ENCODE results near the gene SGK1. TPM values are rescaled to one million over a fixed set of nuclear protein-coding genes. Genes with fewer than 3 reads are reported as not detected.

SGK1 gene
- total RNA-seq, 2 experiments from 2014 or later = 117 to 120 TPM

- Mint-ChIP-seq H3K4me3 (no peak overlapping the region), H3K27me3 (no peaks in the 10 kb centered on the region), H3K4me1 (ENCODE audit: low read depth) (no peaks in the 10 kb centered on the region), H3K36me3 (ENCODE audit: low read depth) (no peaks in the 10 kb centered on the region), H3K9me3 (no peaks in the 10 kb centered on the region), H3K27ac (no peak overlapping the region)
- Histone ChIP-seq H3K9me3 (ENCODE audit: control insufficient read depth in 1 of 2, insufficient read depth in 1 of 2, low read length in 2 of 2) (no peaks in the 10 kb centered on the region), H3K36me3 (ENCODE audit: insufficient read depth, low read length) (no peaks in the 10 kb centered on the region), H3K27me3 (ENCODE audit: control insufficient read depth in 1 of 2, insufficient read depth in 2 of 2, low read length in 2 of 2) (no peaks in the 10 kb centered on the region), H3K4me1 (ENCODE audit: insufficient read depth, low read length) (no peaks in the 10 kb centered on the region), H3K27ac (ENCODE audit: low read depth in 1 of 2, low read length in 2 of 2) (no peak overlapping the region), H3K4me3 (ENCODE audit: low read length) (no peak overlapping the region)
- ChIA-PET POLR2A (interaction anchor here (1.1 kb wide), 1 partner anchor 17 kb away, joined by 4 read pairs; no protein-coding TSS in a partner anchor), CTCF (no interaction called here)
- intact Hi-C loops (cut with DNase I, micrococcal nuclease) = no loop called here
- ATAC-seq (ENCODE audit: poor library complexity) (no peak), DNase-seq (peak in 3 of 14 experiments; percentile 21 to 70 (median 56))
- TF ChIP-seq, protein P1, sequence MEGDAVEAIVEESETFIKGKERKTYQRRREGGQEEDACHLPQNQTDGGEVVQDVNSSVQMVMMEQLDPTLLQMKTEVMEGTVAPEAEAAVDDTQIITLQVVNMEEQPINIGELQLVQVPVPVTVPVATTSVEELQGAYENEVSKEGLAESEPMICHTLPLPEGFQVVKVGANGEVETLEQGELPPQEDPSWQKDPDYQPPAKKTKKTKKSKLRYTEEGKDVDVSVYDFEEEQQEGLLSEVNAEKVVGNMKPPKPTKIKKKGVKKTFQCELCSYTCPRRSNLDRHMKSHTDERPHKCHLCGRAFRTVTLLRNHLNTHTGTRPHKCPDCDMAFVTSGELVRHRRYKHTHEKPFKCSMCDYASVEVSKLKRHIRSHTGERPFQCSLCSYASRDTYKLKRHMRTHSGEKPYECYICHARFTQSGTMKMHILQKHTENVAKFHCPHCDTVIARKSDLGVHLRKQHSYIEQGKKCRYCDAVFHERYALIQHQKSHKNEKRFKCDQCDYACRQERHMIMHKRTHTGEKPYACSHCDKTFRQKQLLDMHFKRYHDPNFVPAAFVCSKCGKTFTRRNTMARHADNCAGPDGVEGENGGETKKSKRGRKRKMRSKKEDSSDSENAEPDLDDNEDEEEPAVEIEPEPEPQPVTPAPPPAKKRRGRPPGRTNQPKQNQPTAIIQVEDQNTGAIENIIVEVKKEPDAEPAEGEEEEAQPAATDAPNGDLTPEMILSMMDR (IDR thresholded peaks at IDR 0.05) = no peak
These were observed 21.9 kb downstream of the SGK1 start for GRCh38 chr6:134295953-134296553.

DNA sequence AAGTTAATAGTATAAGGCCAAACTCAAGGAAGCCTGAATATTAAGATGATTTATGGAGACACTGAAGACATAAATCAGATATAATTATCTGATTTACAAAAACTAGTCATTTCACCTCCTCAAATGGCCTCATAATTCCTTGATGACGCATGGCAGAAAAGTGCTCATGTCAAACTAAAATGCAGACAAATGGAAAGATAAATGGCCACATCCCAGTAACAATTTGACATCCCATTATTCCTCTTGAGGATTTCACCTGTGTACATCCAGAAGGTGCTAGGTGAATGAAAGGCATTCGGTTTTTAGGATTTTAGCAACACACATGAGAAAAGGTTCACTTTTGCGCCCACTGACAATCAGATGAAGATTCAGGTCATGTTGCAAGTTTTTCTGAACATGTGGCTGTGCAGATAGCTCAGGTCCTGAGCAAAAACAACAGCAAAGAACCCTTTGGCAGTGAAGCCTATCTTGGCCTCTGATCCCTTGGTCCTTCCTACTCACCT is 24.2 kb downstream of the SGK1 start:
- no peaks in the 10 kb centered on the region for H3K9me3 Mint-ChIP-seq
- intact Hi-C loops (cut with DNase I, micrococcal nuclease) = no loop called here
- POLR2A ChIA-PET = interaction anchor here (0.6 kb wide), 1 partner anchor 294 kb away, joined by 4 read pairs; no protein-coding TSS in a partner anchor
- no peak overlapping the region for H3K27ac ChIP-seq (ENCODE audit: low read depth in 1 of 2, low read length in 2 of 2)
- CTCF ChIA-PET = no interaction called here
- no peak overlapping the region for H3K4me3 Mint-ChIP-seq
- no peaks in the 10 kb centered on the region for H3K36me3 ChIP-seq (ENCODE audit: insufficient read depth, low read length)
- H3K27me3 ChIP-seq (ENCODE audit: control insufficient read depth in 1 of 2, insufficient read depth in 2 of 2, low read length in 2 of 2) = no peaks in the 10 kb centered on the region
- TF ChIP-seq, protein P1 (IDR thresholded peaks at IDR 0.05) = no peak
- DNase-seq (no peak), ATAC-seq (ENCODE audit: poor library complexity) (no peak)
- peaks cover 3% of the 10 kb centered on the region for H3K4me1 ChIP-seq (ENCODE audit: insufficient read depth, low read length)
- no peaks in the 10 kb centered on the region for H3K9me3 ChIP-seq (ENCODE audit: control insufficient read depth in 1 of 2, insufficient read depth in 1 of 2, low read length in 2 of 2)
- peaks cover 6% of the 10 kb centered on the region for H3K4me1 Mint-ChIP-seq (ENCODE audit: low read depth)
- H3K36me3 Mint-ChIP-seq (ENCODE audit: low read depth) = no peaks in the 10 kb centered on the region
- H3K4me3 ChIP-seq (ENCODE audit: low read length) = no peak overlapping the region
- H3K27me3 Mint-ChIP-seq = no peaks in the 10 kb centered on the region
- H3K27ac Mint-ChIP-seq = no peak overlapping the region

GRCh38 chr6:134291156-134291555 is 26.8 kb downstream of the SGK1 start:
- Histone ChIP-seq H3K27ac (ENCODE audit: low read depth in 1 of 2, low read length in 2 of 2) (no peak overlapping the region), H3K9me3 (ENCODE audit: control insufficient read depth in 1 of 2, insufficient read depth in 1 of 2, low read length in 2 of 2) (peaks cover 0 to 3% of the 10 kb centered on the region in 2 experiments), H3K27me3 (ENCODE audit: control insufficient read depth in 1 of 2, insufficient read depth in 2 of 2, low read length in 2 of 2) (no peaks in the 10 kb centered on the region), H3K4me1 (ENCODE audit: insufficient read depth, low read length) (peaks cover 3% of the 10 kb centered on the region), H3K4me3 (ENCODE audit: low read length) (no peak overlapping the region), H3K36me3 (ENCODE audit: insufficient read depth, low read length) (no peaks in the 10 kb centered on the region)
- intact Hi-C loops (cut with DNase I, micrococcal nuclease) = no loop called here
- H3K4me1 Mint-ChIP-seq (ENCODE audit: low read depth) = peaks cover 17% of the 10 kb centered on the region
- ChIA-PET POLR2A (no interaction called here), CTCF (interaction anchor here (1.6 kb wide), 1 partner anchor 350 kb away, joined by 3 read pairs; no protein-coding TSS in a partner anchor)
- TF ChIP-seq, protein P1 (IDR thresholded peaks at IDR 0.05) = no peak
- H3K4me3 Mint-ChIP-seq = no peak overlapping the region
- no peaks in the 10 kb centered on the region for H3K27me3 Mint-ChIP-seq
- H3K27ac Mint-ChIP-seq = no peak overlapping the region
- H3K9me3 Mint-ChIP-seq = no peaks in the 10 kb centered on the region
- DNase-seq (no peak), ATAC-seq (ENCODE audit: poor library complexity) (no peak)
- H3K36me3 Mint-ChIP-seq (ENCODE audit: low read depth) = no peaks in the 10 kb centered on the region

All from CD4-positive, alpha-beta T cell (primary cell).